ENCODE data around the gene GPC1. TPM values are rescaled to one million over a fixed set of nuclear protein-coding genes. Genes with fewer than 3 reads are reported as not detected.

Gene GPC1
- total and polyA plus RNA-seq, 2 of the 4 experiments (the other 2 are of a cell fraction), result 16.0 to 211 TPM

DNA sequence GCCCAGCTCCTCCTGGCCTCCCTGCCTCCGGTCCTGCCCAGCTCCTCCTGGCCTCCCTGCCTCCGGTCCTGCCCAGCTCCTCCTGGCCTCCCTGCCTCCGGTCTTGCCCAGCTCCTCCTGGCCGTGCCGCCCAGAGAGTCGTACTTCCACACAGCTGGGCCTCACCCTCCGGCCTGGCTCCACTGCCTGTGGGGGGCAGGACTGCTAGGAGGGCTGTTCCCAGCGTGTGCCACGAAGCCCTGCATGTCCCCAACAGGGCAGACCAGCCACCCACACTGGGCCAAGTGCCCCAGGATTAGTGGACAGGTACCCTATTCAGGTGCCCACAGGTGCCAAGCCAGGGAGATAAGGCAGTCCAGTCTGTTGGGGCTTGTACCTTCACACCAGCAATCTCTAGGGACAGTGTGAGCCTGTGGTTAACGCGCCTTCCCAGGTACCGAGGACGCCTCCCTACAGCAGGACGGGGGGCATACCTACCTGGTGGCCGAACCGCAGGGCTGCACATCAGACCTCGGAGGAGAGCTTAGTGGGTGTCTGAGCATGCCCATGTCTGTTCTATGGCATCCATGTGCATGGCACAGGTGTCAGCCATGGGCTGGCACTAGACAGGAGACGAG is 5.3 kb downstream of the GPC1 start:
- POLR2A ChIA-PET (ENCODE audit: unreplicated experiment), result no interaction called here
- Histone ChIP-seq H3K27me3 (ENCODE audit: control insufficient read depth, insufficient read depth, low read length) (no peaks in the 10 kb centered on the region), H2BK15ac (ENCODE audit: low read depth, low read length) (no peak overlapping the region), H3K4me3 (ENCODE audit: insufficient read depth, low read depth, low read length) (no peak overlapping the region), H3K27ac (ENCODE audit: insufficient read depth, low read length) (no peak overlapping the region), H3K23ac (ENCODE audit: low read depth, low read length) (no peak overlapping the region), H3K79me1 (ENCODE audit: low read depth in 1 of 2, low read length in 2 of 2) (peaks cover 12 to 73% of the 10 kb centered on the region in 2 experiments), H3K36me3 (ENCODE audit: control insufficient read depth, insufficient read depth, low read length) (peaks cover 21% of the 10 kb centered on the region), H3K56ac (ENCODE audit: extremely low read depth, insufficient read depth, low read length) (no peak overlapping the region), H2BK20ac (ENCODE audit: low read depth, low read length) (no peak overlapping the region), H3K9me1 (ENCODE audit: insufficient read depth, low read length) (peaks cover 4% of the 10 kb centered on the region; the same call in 1 of the 2 replicates), H2AK9ac (replicated peaks; ENCODE audit: low read depth, low read length, poor library complexity) (peak overlapping the region; percentile 28), H3K4ac (ENCODE audit: low read depth, low read length) (no peak overlapping the region), H2AFZ (replicated peaks; ENCODE audit: low read length, poor library complexity) (peak overlapping the region; percentile 43), H3K4me1 (ENCODE audit: control insufficient read depth, insufficient read depth, low read length) (peaks cover 19% of the 10 kb centered on the region), H2AK5ac (ENCODE audit: low read depth, low read length) (no peak overlapping the region), H4K8ac (ENCODE audit: low read depth in 2 of 2, low read length in 2 of 2) (no peak overlapping the region), H4K91ac (ENCODE audit: insufficient read depth, low read depth, low read length) (no peak overlapping the region), H2BK120ac (ENCODE audit: low read depth, low read length) (no peak overlapping the region), H3K18ac (ENCODE audit: low read depth, low read length) (no peak overlapping the region), H3K4me2 (ENCODE audit: low read depth, low read length) (no peak overlapping the region), H3K14ac (replicated peaks; ENCODE audit: low read depth, low read length) (no peak overlapping the region), H2BK5ac (ENCODE audit: low read depth, low read length, poor library complexity, severe bottlenecking) (no peak overlapping the region), H3K9ac (ENCODE audit: low read depth, low read length) (no peak overlapping the region), H3K9me3 (ENCODE audit: control insufficient read depth, insufficient read depth, low read length) (no peaks in the 10 kb centered on the region), H4K20me1 (ENCODE audit: insufficient read depth, low read length) (peaks cover 92% of the 10 kb centered on the region), H4K5ac (ENCODE audit: low read depth, low read length) (no peak overlapping the region)
- ATAC-seq (ENCODE audit: low read depth), result no peak
- dilution Hi-C loops (cut with HindIII; ENCODE audit: low sequenced_read_pairs, unreplicated experiment), result no loop called here
- no peak for DNase-seq
- 94% methylated on average over 8 of the region's 18 CpGs; no CpG with 5 or more reads in 1 of the 2 experiments for WGBS, 2 experiments (ENCODE audit: extremely low coverage in 2 of 2, insufficient read length in 1 of 2)
- intact Hi-C loops (cut with micrococcal nuclease), result no loop called here
- TF ChIP-seq, protein P1, sequence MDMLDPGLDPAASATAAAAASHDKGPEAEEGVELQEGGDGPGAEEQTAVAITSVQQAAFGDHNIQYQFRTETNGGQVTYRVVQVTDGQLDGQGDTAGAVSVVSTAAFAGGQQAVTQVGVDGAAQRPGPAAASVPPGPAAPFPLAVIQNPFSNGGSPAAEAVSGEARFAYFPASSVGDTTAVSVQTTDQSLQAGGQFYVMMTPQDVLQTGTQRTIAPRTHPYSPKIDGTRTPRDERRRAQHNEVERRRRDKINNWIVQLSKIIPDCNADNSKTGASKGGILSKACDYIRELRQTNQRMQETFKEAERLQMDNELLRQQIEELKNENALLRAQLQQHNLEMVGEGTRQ (IDR thresholded peaks at IDR 0.05; ENCODE audit: low read depth, low read length), result no peak
- TF ChIP-seq NFE2L2 (IDR thresholded peaks at IDR 0.05; ENCODE audit: low read depth, low read length), result no peak
- in situ Hi-C loops (cut with MboI; ENCODE audit: low sequenced_read_pairs), result no loop called here
- CTCF ChIA-PET, result no interaction called here
- BruUV-seq (replicated peaks), result no TSS peak
